Measurements from ENCODE around the gene ASPN.

Gene ASPN

GRCh38 chr9:92504881-92505280 lies 22.6 kb upstream of the ASPN start:
- in situ Hi-C loops (cut with HindIII; ENCODE audit: low pct_ligation_motif_present, low sequenced_read_pairs): no loop called here
- TF ChIP-seq CTCF (IDR thresholded peaks at IDR 0.05; ENCODE audit: low read depth, low read length, missing control alignments): no peak
- H3K27me3 ChIP-seq (replicated peaks): no peaks in the 10 kb centered on the region
- no peak overlapping the region for H3K27ac ChIP-seq
- DNase-seq: no peak
- H3K4me3 ChIP-seq (ENCODE audit: low read depth, low read length): no peak overlapping the region
- H3K36me3 ChIP-seq (replicated peaks): no peaks in the 10 kb centered on the region

GRCh38 chr9:92503156-92503555 lies 20.9 kb upstream of the ASPN start:
- Histone ChIP-seq H3K36me3 (replicated peaks) (no peaks in the 10 kb centered on the region), H3K4me3 (ENCODE audit: low read depth, low read length) (no peak overlapping the region), H3K27me3 (replicated peaks) (no peaks in the 10 kb centered on the region), H3K27ac (no peak overlapping the region)
- TF ChIP-seq CTCF (IDR thresholded peaks at IDR 0.05; ENCODE audit: low read depth, low read length, missing control alignments): no peak
- no peak for DNase-seq
- in situ Hi-C loops (cut with HindIII; ENCODE audit: low pct_ligation_motif_present, low sequenced_read_pairs): no loop called here

- no peak overlapping the region for H3K4me3 ChIP-seq (ENCODE audit: low read depth, low read length)
- in situ Hi-C loops (cut with HindIII; ENCODE audit: low pct_ligation_motif_present, low sequenced_read_pairs): no loop called here
- no peaks in the 10 kb centered on the region for H3K36me3 ChIP-seq (replicated peaks)
- TF ChIP-seq CTCF (IDR thresholded peaks at IDR 0.05; ENCODE audit: low read depth, low read length, missing control alignments): peak; percentile 75
- DNase-seq: no peak
- no peaks in the 10 kb centered on the region for H3K27me3 ChIP-seq (replicated peaks)
- no peak overlapping the region for H3K27ac ChIP-seq
These were observed 19.5 kb upstream of the ASPN start for GRCh38 chr9:92501671-92502393.

GRCh38 chr9:92500725-92501124 lies 18.4 kb upstream of the ASPN start:
- no peak for TF ChIP-seq CTCF (IDR thresholded peaks at IDR 0.05; ENCODE audit: low read depth, low read length, missing control alignments)
- H3K27ac ChIP-seq: no peak overlapping the region
- H3K27me3 ChIP-seq (replicated peaks): no peaks in the 10 kb centered on the region
- no peaks in the 10 kb centered on the region for H3K36me3 ChIP-seq (replicated peaks)
- no peak for DNase-seq
- in situ Hi-C loops (cut with HindIII; ENCODE audit: low pct_ligation_motif_present, low sequenced_read_pairs): no loop called here
- no peak overlapping the region for H3K4me3 ChIP-seq (ENCODE audit: low read depth, low read length)

- no peak for DNase-seq
- TF ChIP-seq CTCF (IDR thresholded peaks at IDR 0.05; ENCODE audit: low read depth, low read length, missing control alignments): no peak
- in situ Hi-C loops (cut with HindIII; ENCODE audit: low pct_ligation_motif_present, low sequenced_read_pairs): no loop called here
These were observed 17.4 kb upstream of the ASPN start for GRCh38 chr9:92499701-92500100.

More at GRCh38 chr9:92499701-92500100, 17.4 kb upstream of the ASPN start:
- H3K27ac ChIP-seq: no peak overlapping the region
- H3K4me3 ChIP-seq (ENCODE audit: low read depth, low read length): no peak overlapping the region
- H3K36me3 ChIP-seq (replicated peaks): no peaks in the 10 kb centered on the region
- no peaks in the 10 kb centered on the region for H3K27me3 ChIP-seq (replicated peaks)
